Stimulated activated CD8-positive, alpha-beta memory T cell treated with anti-CD3 and anti-CD28 coated beads, Interleukin-2, amount 100 ng/mL, for 1 hour (primary cell): ENCODE measurements around the gene DYNC2LI1.
"Not testable (repeated sequence)": the region's sequence is repeated elsewhere in the genome, so short reads cannot be mapped to it uniquely, and the experiment has no call there.

ENCODE experiments used
- DNase-seq, 2 donors: peaks; one replicate each; pipeline ENCODE4 v3.0.0-alpha.2; 2020; ENCODE audit warnings: low read depth in 2 of 2

Gene DYNC2LI1

GRCh38 chr2:43773876-43774613 is at the start of gene DYNC2LI1:
TSS of gene DYNC2LI1 (plus strand) at chr2:43774039. CDS start at chr2:43774139, 100 bp downstream.
- peak; percentile 45 to 59 for DNase-seq

- DNase-seq: no peak
Observed at GRCh38 chr2:43724728-43725526, 48.9 kb upstream of the DYNC2LI1 start.

- no peak for DNase-seq
Observed at GRCh38 chr2:43725711-43726246, 48.1 kb upstream of the DYNC2LI1 start.

- not testable (repeated sequence) for DNase-seq
Observed at GRCh38 chr2:43726961-43727633, 46.7 kb upstream of the DYNC2LI1 start.

- no peak for DNase-seq
Observed at GRCh38 chr2:43727634-43728014, 46.2 kb upstream of the DYNC2LI1 start.

- DNase-seq: no peak
Observed at GRCh38 chr2:43729491-43730174, 44.2 kb upstream of the DYNC2LI1 start.

GRCh38 chr2:43731211-43731610 is 42.6 kb upstream of the DYNC2LI1 start:
- no peak for DNase-seq

GRCh38 chr2:43736637-43737036 is 37.2 kb upstream of the DYNC2LI1 start:
- DNase-seq: no peak

GRCh38 chr2:43737097-43737854 is 36.6 kb upstream of the DYNC2LI1 start:
- DNase-seq: no peak

GRCh38 chr2:43737855-43738254 is 36.0 kb upstream of the DYNC2LI1 start:
- no peak for DNase-seq

- no peak for DNase-seq
Observed at GRCh38 chr2:43738257-43738656, 35.6 kb upstream of the DYNC2LI1 start.

GRCh38 chr2:43743706-43744105 is 30.1 kb upstream of the DYNC2LI1 start:
- no peak for DNase-seq

- DNase-seq: no peak
Observed at GRCh38 chr2:43745457-43745856, 28.4 kb upstream of the DYNC2LI1 start.

GRCh38 chr2:43748333-43748732 is 25.5 kb upstream of the DYNC2LI1 start:
- no peak for DNase-seq

GRCh38 chr2:43749583-43749982 is 24.3 kb upstream of the DYNC2LI1 start:
- no peak for DNase-seq

GRCh38 chr2:43751476-43751990 is 22.3 kb upstream of the DYNC2LI1 start:
- DNase-seq: no peak

- no peak for DNase-seq
Observed at GRCh38 chr2:43752302-43752701, 21.5 kb upstream of the DYNC2LI1 start.

- DNase-seq: no peak
Observed at GRCh38 chr2:43754180-43754579, 19.7 kb upstream of the DYNC2LI1 start.

GRCh38 chr2:43758739-43759138 is 15.1 kb upstream of the DYNC2LI1 start:
- DNase-seq: no peak

GRCh38 chr2:43759195-43759594 is 14.6 kb upstream of the DYNC2LI1 start:
- DNase-seq: no peak

GRCh38 chr2:43762286-43762685 is 11.6 kb upstream of the DYNC2LI1 start:
- DNase-seq: no peak
